Motor neuron (in vitro differentiated cells): ENCODE measurements around the gene CNTN5. TPM values are rescaled to one million over a fixed set of nuclear protein-coding genes. Genes with fewer than 3 reads are reported as not detected.

ENCODE experiments used
- ATAC-seq, 8 experiments: fragments of 200-7000 bp; cut with Tn5 transposase; replicated peaks in 6 of 8; 2 replicates each; pipeline ENCODE4 v1.8.0; 2021; ENCODE audit warnings: mild to moderate bottlenecking in 8 of 8, moderate library complexity in 8 of 8
- H3K27ac ChIP-seq, 2 donors: fragments of 250-450 bp; sonication (Bioruptor Pico); 2 replicates each; pipeline ENCODE4 v1.9.0; 2021; ENCODE audit warnings: antibody characterized with exemption in 2 of 2, mild to moderate bottlenecking in 2 of 2, moderate library complexity in 1 of 2
- H3K4me1 ChIP-seq, 2 donors: fragments of 250-450 bp; sonication (Bioruptor Pico); replicated peaks in 1 of 2; 2 replicates each; pipeline ENCODE4 v1.6.1; 2021; ENCODE audit warnings: antibody characterized with exemption in 2 of 2, mild to moderate bottlenecking in 2 of 2, moderate library complexity in 1 of 2
- H3K4me3 ChIP-seq, 5 donors: fragments of 250-450 bp; sonication (Bioruptor Pico); 2 replicates each; pipeline ENCODE4 v1.9.0; 2021; ENCODE audit warnings: antibody characterized with exemption in 5 of 5, mild to moderate bottlenecking in 5 of 5, moderate library complexity in 4 of 5
- WGBS, 10 experiments: fragments of 450-650 bp; shearing (Covaris generic); methylation state at CpG; one replicate each; pipeline ENCODE4 v1.0.0; 2022; 5-methylcytosine and 5-hydroxymethylcytosine counted together
- in situ Hi-C, 9 experiments: fragments of 400-800 bp; cut with MboI; loops; one replicate each; pipeline ENCODE4 v1.15.0; 2021; ENCODE audit warnings: low sequenced_read_pairs in 9 of 9, low pct_unique_long_range_greater_than_20kb in 2 of 9; ENCODE audit not compliant: unreplicated experiment in 9 of 9
- total RNA-seq, 8 experiments: library from RNA; unstranded; fragments of 300-600 nt; gene quantifications; 2 replicates each; pipeline versions ENCODE4 v1.2.3 to v1.2.4, GENCODE V29; 2022

The CNTN5 gene
- total RNA-seq, 8 experiments from 2014 or later, result 3.1 to 22.7 (median 14.1) TPM; not detected in 2

DNA sequence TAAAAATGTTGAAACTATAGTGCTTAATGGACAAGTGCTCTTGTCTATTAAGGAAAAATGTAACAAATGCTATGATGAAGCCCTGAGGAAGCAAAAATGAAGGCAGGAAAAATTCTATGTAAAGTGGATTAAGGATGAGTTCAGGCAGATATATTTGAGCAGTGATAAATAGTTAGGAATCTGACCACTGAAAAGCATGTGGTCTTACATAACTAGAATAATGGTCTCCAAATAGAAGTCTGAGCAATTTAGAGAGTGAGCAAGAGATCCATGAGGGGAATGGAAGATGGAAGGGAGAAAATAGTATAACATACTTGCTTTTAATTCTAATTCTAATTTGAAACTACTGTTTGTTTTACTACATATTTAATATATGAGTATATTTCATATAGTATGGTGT, 1155.7 kb downstream of the CNTN5 start:
- no peak for ATAC-seq
- in situ Hi-C loops, result no loop called here
- H3K4me3 ChIP-seq, result no peak overlapping the region
- H3K4me1 ChIP-seq, result no peaks in the 10 kb centered on the region
- no peak overlapping the region for H3K27ac ChIP-seq

GRCh38 chr11:100177651-100178050, 1156.9 kb downstream of the CNTN5 start:
- in situ Hi-C loops, result no loop called here
- no peak for ATAC-seq
- WGBS, 10 experiments, result 0 to 94% (median 78%) methylated on average over 2 to 5 of the region's 5 CpGs; no CpG with 5 or more reads in 2 of the 10 experiments
- Histone ChIP-seq H3K4me3 (no peak overlapping the region), H3K27ac (no peak overlapping the region), H3K4me1 (no peaks in the 10 kb centered on the region)

GRCh38 chr11:100182350-100182749, 1161.6 kb downstream of the CNTN5 start:
- Histone ChIP-seq H3K4me1 (no peaks in the 10 kb centered on the region), H3K27ac (no peak overlapping the region), H3K4me3 (no peak overlapping the region)
- in situ Hi-C loops, result no loop called here
- no peak for ATAC-seq

GRCh38 chr11:100182927-100183326, 1162.2 kb downstream of the CNTN5 start:
- Histone ChIP-seq H3K4me1 (no peaks in the 10 kb centered on the region), H3K4me3 (no peak overlapping the region), H3K27ac (no peak overlapping the region)
- ATAC-seq, result no peak
- in situ Hi-C loops, result no loop called here
- WGBS, 10 experiments, result 11 to 100% (median 78%) methylated on average over 1 to 2 of the region's 2 CpGs; no CpG with 5 or more reads in 1 of the 10 experiments

DNA sequence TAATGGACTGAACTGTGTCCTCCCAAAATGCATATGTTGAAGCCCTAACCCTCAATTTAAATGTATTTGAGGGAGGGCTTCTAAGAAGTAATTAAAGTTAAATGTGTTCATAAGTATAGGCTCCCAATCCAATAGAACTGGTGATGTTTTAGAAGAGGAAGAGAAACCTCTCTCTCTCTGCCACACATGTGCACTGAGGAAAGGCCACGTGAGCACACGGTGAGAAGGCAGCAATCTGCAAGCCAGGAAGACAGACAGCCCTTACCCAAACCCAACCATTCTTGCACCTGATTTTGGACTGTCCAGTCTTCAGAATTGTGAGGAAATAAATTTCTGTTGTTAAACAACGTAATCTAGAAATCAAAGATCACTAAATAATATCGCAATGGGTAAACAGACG, 1164.8 kb downstream of the CNTN5 start:
- no peak for ATAC-seq
- 14 to 92% (median 78%) methylated on average over 2 to 5 of the region's 5 CpGs; no CpG with 5 or more reads in 1 of the 10 experiments for WGBS, 10 experiments
- in situ Hi-C loops, result no loop called here

GRCh38 chr11:100188137-100188783, 1167.5 kb downstream of the CNTN5 start:
- no peak for ATAC-seq
- in situ Hi-C loops, result no loop called here
- H3K4me1 ChIP-seq, result no peaks in the 10 kb centered on the region
- H3K27ac ChIP-seq, result no peak overlapping the region
- no peak overlapping the region for H3K4me3 ChIP-seq
- WGBS, 10 experiments, result 14 to 100% (median 79%) methylated on average over 1 to 5 of the region's 6 CpGs; no CpG with 5 or more reads in 4 of the 10 experiments

More for the DNA sequence above, 1164.8 kb downstream of the CNTN5 start:
- Histone ChIP-seq H3K4me1 (no peaks in the 10 kb centered on the region), H3K27ac (no peak overlapping the region), H3K4me3 (no peak overlapping the region)

DNA sequence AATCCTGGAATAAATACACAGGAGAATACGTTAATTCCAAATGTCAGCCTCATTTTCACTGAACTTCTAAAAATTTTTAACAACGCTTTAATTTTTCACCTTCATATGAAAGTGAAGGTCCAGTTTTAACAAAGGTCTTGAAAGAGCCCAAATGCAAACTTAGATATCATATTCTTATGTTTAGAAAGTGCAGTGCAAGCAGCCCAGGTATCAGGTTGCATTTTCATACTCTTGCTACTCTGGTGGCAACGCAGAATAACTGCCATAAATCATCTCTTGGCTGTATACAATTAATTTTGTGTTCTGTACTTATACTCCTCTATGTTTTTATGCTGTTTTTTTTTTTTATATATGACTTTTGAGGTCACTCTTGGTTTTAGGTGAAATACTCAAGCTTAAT, 1169.6 kb downstream of the CNTN5 start:
- in situ Hi-C loops, result no loop called here
- 0 to 100% (median 38%) methylated on average over 2 to 3 of the region's 3 CpGs for WGBS, 10 experiments
- Histone ChIP-seq H3K4me1 (no peaks in the 10 kb centered on the region), H3K4me3 (no peak overlapping the region), H3K27ac (no peak overlapping the region)
- no peak for ATAC-seq

DNA sequence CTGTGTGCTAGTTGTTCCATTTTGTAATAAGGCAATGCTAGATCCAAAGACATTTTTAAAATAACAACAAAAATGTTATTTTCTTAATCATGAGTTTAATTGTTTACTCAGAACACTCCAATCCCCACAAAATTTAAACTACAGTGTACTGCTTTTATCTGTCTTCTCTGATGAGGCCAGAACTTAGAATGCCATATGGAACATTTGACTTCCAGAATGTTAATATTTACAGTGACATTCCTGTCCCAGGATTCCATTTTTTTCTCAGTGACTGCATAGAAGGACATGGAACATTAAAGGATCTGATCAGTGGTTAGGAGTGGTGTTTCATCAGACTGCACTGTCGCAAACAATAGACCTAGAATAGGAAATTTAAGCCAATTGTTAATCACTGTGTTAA, 1171.4 kb downstream of the CNTN5 start:
- WGBS, 10 experiments, result 0 to 92% (median 30%) methylated on average over 1 of the region's 1 CpG; no CpG with 5 or more reads in 6 of the 10 experiments
- in situ Hi-C loops, result no loop called here
- no peak for ATAC-seq
- Histone ChIP-seq H3K27ac (no peak overlapping the region), H3K4me3 (no peak overlapping the region), H3K4me1 (no peaks in the 10 kb centered on the region)

DNA sequence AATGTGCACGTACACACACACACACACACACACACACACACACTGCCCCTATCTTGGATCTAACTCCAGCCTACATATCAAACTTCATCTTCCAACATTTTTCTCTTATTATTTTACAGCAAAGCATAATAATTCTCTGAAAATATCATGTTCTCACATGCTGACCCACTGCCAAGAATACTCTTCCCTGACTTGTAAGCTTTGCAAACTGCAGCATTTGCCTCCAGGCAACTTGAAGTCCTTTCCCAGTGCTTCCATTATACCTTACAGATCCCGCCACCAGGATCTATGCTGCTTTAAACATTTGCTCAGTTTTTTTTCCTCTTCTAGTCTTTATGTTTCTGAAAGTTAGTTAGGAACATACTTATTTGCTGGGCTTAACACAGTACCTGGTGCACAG, 1183.0 kb downstream of the CNTN5 start:
- WGBS, 10 experiments, result 0 to 100% (median 16%) methylated on average over 1 to 2 of the region's 2 CpGs; no CpG with 5 or more reads in 4 of the 10 experiments
- ATAC-seq, result peak in 1 of 8 experiments; percentile 22
- H3K4me3 ChIP-seq, result no peak overlapping the region
- H3K27ac ChIP-seq, result no peak overlapping the region
- in situ Hi-C loops, result no loop called here
- H3K4me1 ChIP-seq, result no peaks in the 10 kb centered on the region

GRCh38 chr11:100205926-100206325, 1185.2 kb downstream of the CNTN5 start:
- WGBS, 10 experiments, result 0 to 100% (median 34%) methylated on average over 1 to 2 of the region's 2 CpGs; no CpG with 5 or more reads in 2 of the 10 experiments

GRCh38 chr11:100208207-100208606, 1187.5 kb downstream of the CNTN5 start:
- in situ Hi-C loops, result no loop called here
- ATAC-seq, result no peak

More at GRCh38 chr11:100205926-100206325, 1185.2 kb downstream of the CNTN5 start:
- Histone ChIP-seq H3K4me1 (no peaks in the 10 kb centered on the region), H3K4me3 (no peak overlapping the region), H3K27ac (no peak overlapping the region)
- in situ Hi-C loops, result no loop called here
- ATAC-seq, result no peak

DNA sequence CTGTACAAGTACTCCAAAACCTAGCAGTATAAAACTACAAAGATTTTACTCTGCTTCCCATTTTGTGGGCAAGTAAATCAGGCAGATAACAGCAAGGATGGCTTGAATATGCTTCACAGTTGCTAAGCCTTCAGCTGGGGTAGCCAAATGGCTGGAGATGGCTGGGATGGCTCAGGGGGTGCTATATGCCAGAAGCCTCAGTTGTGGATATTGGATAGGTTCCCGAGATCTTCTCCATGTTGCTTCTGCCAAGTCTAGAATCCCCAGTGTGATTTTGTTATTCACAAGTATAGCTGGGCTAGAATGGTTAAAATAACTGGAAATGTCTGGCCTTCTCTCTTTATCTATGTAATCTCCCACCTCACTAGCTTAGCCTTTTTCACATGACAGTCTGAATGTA, 1194.0 kb downstream of the CNTN5 start:
- ATAC-seq, result no peak
- Histone ChIP-seq H3K27ac (no peak overlapping the region), H3K4me1 (peaks cover 0 to 7% of the 10 kb centered on the region in 2 donors), H3K4me3 (no peak overlapping the region)
- 0 to 100% (median 42%) methylated on average over 1 of the region's 1 CpG; no CpG with 5 or more reads in 6 of the 10 experiments for WGBS, 10 experiments
- in situ Hi-C loops, result no loop called here

More at GRCh38 chr11:100208207-100208606, 1187.5 kb downstream of the CNTN5 start:
- H3K4me3 ChIP-seq, result no peak overlapping the region
- WGBS, 10 experiments, result 0 to 100% (median 80%) methylated on average over 1 of the region's 2 CpGs; no CpG with 5 or more reads in 5 of the 10 experiments
- no peaks in the 10 kb centered on the region for H3K4me1 ChIP-seq
- H3K27ac ChIP-seq, result no peak overlapping the region

DNA sequence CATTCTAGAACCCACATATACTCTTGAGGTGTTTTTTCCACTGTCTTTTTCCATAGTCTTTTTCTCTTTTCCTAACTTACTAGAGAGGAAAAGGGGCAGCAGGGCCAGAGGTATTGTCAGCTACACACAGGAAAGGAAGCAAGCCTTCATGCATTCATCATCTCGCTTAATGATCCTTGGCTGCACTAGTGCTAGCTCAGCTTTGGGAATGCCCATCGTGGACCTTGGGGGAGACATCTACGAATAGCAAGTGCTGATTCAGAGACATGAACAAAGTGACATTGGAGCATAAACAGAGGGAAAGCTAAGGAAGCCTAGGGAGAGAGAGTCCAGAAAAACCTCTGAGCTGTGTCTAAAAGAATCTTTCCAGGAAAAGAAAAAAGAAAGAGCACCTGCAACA, 1200.1 kb downstream of the CNTN5 start:
- no peak for ATAC-seq
- H3K4me1 ChIP-seq, result peaks cover 0 to 7% of the 10 kb centered on the region in 2 donors
- in situ Hi-C loops, result no loop called here
- WGBS, 10 experiments, result 0 to 83% (median 63%) methylated on average over 1 to 3 of the region's 3 CpGs; no CpG with 5 or more reads in 4 of the 10 experiments
- H3K27ac ChIP-seq, result no peak overlapping the region
- no peak overlapping the region for H3K4me3 ChIP-seq

- ATAC-seq, result no peak
- no peak overlapping the region for H3K4me3 ChIP-seq
- in situ Hi-C loops, result no loop called here
- no peak overlapping the region for H3K27ac ChIP-seq
- H3K4me1 ChIP-seq, result no peaks in the 10 kb centered on the region
- WGBS, 10 experiments, result 0 to 90% (median 54%) methylated on average over 1 to 2 of the region's 2 CpGs; no CpG with 5 or more reads in 1 of the 10 experiments
These were observed 1201.0 kb downstream of the CNTN5 start for GRCh38 chr11:100221791-100222190.
